ENCODE measurements around the gene P3H2. TPM values are rescaled to one million over a fixed set of nuclear protein-coding genes. Genes with fewer than 3 reads are reported as not detected.
A peak's percentile ranks its signal among the peaks of the same experiment; 100 is the strongest.
"Not testable (repeated sequence)": the region's sequence is repeated elsewhere in the genome, so short reads cannot be mapped to it uniquely, and the experiment has no call there.

P3H2 gene
- total RNA-seq, 1 donor from 2014 or later: 11.4 TPM

- no peak for DNase-seq (ENCODE audit: low spot score)
Measured at GRCh38 chr3:189983612-189984011, 137.1 kb downstream of the P3H2 start.

GRCh38 chr3:189982321-189982945, 138.3 kb downstream of the P3H2 start:
- DNase-seq (ENCODE audit: low spot score): no peak

- peak; percentile 31 for DNase-seq (ENCODE audit: low spot score)
Measured at GRCh38 chr3:189981668-189982067, 139.0 kb downstream of the P3H2 start.

- no peak for DNase-seq (ENCODE audit: low spot score)
Measured at GRCh38 chr3:189978753-189979152, 141.9 kb downstream of the P3H2 start.

- DNase-seq (ENCODE audit: low spot score): no peak
Measured at GRCh38 chr3:189977174-189977573, 143.5 kb downstream of the P3H2 start.

- no peak for DNase-seq (ENCODE audit: low spot score)
Measured at GRCh38 chr3:189975391-189975990, 145.2 kb downstream of the P3H2 start.

GRCh38 chr3:189974359-189974758, 146.3 kb downstream of the P3H2 start:
- no peak for DNase-seq (ENCODE audit: low spot score)

GRCh38 chr3:189967254-189967865, 153.3 kb downstream of the P3H2 start:
- peak; percentile 36 for DNase-seq (ENCODE audit: low spot score)

- no peak for DNase-seq (ENCODE audit: low spot score)
Measured at GRCh38 chr3:189966843-189967242, 153.9 kb downstream of the P3H2 start.

- DNase-seq (ENCODE audit: low spot score): no peak
Measured at GRCh38 chr3:189964623-189965332, 155.9 kb downstream of the P3H2 start.

GRCh38 chr3:189962466-189962865, 158.2 kb downstream of the P3H2 start:
- DNase-seq (ENCODE audit: low spot score): no peak

GRCh38 chr3:189961522-189962161, 159.1 kb downstream of the P3H2 start:
- DNase-seq (ENCODE audit: low spot score): peak; percentile 81

- DNase-seq (ENCODE audit: low spot score): not testable (repeated sequence)
Measured at GRCh38 chr3:189961086-189961485, 159.6 kb downstream of the P3H2 start.

- no peak for DNase-seq (ENCODE audit: low spot score)
Measured at GRCh38 chr3:189954733-189955665, 165.7 kb downstream of the P3H2 start.

- DNase-seq (ENCODE audit: low spot score): no peak
Measured at GRCh38 chr3:189953551-189953950, 167.1 kb downstream of the P3H2 start.

- no peak for DNase-seq (ENCODE audit: low spot score)
Measured at GRCh38 chr3:189952272-189952671, 168.4 kb downstream of the P3H2 start.

GRCh38 chr3:189950258-189950657, 170.4 kb downstream of the P3H2 start:
- DNase-seq (ENCODE audit: low spot score): no peak

GRCh38 chr3:189949580-189949979, 171.1 kb downstream of the P3H2 start:
- DNase-seq (ENCODE audit: low spot score): no peak

GRCh38 chr3:189948724-189949045, 172.0 kb downstream of the P3H2 start:
- no peak for DNase-seq (ENCODE audit: low spot score)

- no peak for DNase-seq (ENCODE audit: low spot score)
Measured at GRCh38 chr3:189947948-189948723, 172.6 kb downstream of the P3H2 start.
